NCI-H2196 (cell line): ENCODE measurements around the gene SYNPO2.
"Not testable (repeated sequence)": the region's sequence is repeated elsewhere in the genome, so short reads cannot be mapped to it uniquely, and the experiment has no call there.

Source experiments
- DNase-seq: peaks from one replicate; lab custom pipeline; 2025; ENCODE audit not compliant: unreplicated experiment; lab: John Stamatoyannopoulos, UW

Gene SYNPO2

DNA sequence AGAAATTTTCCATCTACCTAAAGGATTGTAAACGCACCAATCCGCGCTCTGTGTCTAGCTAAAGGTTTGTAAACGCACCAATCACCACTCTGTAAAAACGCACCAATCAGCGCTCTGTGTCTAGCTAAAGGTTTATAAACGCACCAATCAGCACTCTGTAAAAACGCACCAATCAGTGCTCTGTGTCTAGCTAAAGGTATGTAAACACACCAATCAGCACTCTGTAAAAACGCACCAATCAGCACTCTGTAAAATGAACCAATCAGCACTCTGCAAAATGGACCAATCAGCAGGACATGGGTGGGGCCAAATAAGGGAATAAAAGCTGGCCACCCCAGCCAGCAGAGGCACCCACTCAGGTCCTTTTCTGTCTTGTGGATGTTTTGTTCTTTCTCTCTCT, 10.1 kb upstream of the SYNPO2 start:
- not testable (repeated sequence) for DNase-seq

GRCh38 chr4:118879409-118879808, 9.2 kb upstream of the SYNPO2 start:
- DNase-seq = no peak

- DNase-seq = no peak
These were observed 7.0 kb upstream of the SYNPO2 start for GRCh38 chr4:118881512-118882146.

DNA sequence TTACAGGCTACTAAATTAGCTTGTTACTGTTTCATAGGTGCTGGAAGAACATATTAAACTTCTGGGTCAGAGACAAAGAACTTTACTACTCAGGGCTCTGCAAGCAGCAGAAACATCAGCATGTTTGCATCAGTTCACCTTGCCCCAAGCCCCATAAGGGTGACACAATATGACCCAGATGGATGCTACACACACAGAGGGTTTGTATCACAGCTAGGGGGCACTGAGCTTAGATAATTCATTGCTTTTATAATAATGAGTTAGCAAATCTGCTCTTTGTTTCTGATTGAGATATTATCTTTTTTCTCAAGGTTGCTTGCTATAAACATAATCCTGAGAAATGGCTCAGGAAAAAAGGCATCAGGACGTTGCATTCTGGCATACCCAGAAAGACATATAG, 4.8 kb upstream of the SYNPO2 start:
- no peak for DNase-seq

DNA sequence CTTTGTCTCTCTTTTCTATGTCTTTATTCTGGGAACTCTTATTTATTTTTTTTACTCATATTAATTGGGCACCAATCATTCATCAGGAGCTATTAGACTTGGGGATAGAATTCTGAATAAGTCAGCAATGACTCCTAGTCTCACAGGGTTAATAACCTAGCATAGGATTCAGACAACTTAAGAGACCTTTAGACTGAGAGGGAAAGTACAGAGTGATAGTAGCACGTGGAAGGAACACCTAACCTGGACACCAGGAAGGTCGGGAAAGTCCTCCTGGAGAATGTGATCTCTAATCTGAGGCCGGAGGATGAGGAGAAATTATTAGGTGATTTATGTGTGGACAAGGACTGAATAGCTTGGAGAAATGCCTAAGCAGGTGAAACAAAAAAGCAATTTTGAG, 3.9 kb upstream of the SYNPO2 start:
- DNase-seq = no peak

- DNase-seq = no peak
These were observed 648 bp downstream of the SYNPO2 start for GRCh38 chr4:118889312-118889691.

DNA sequence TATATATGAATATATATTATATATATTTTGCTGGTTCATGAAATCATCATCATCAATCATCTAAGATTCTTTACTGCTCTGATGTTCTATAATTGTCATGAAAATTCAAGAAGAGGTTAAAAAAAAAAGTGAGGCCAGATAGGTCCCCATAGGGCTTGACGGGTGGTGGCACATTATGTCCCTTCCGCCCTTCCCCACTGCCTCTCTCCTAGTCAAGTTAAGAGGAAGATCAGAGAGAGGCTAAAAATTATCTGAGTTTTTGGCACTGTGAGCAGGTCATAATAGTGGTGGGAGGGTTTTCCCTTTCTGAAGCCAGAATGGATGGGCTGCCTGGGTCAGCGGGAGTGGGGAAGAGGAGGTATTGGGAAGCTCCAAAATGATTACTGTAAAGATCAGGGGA, 5.4 kb downstream of the SYNPO2 start:
- DNase-seq = no peak

- DNase-seq = no peak
These were observed 9.6 kb downstream of the SYNPO2 start for GRCh38 chr4:118898221-118898620.

- DNase-seq = no peak
These were observed 10.1 kb downstream of the SYNPO2 start for GRCh38 chr4:118898684-118899138.

DNA sequence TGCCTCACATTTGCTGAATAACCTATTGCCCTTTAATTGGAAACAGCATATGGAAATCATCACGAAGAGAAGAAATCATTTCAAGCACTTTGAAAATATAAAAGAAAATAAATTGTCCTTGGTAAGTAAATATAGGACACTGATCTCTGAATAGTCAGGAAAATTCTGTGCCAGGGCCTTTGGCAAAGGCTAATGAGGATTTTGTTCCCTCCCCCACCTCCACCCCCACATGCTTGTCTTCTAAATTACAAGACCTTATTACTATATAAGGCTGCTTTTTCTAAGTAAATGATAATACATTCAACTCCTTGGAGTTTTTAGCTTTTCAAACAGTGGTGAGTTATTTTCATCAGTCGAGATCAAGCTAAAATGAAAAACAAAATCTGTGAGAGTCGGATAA, 15.8 kb downstream of the SYNPO2 start:
- DNase-seq = no peak

GRCh38 chr4:118904935-118905334, 16.3 kb downstream of the SYNPO2 start:
- no peak for DNase-seq

GRCh38 chr4:118905566-118905965, 16.9 kb downstream of the SYNPO2 start:
- DNase-seq = no peak

DNA sequence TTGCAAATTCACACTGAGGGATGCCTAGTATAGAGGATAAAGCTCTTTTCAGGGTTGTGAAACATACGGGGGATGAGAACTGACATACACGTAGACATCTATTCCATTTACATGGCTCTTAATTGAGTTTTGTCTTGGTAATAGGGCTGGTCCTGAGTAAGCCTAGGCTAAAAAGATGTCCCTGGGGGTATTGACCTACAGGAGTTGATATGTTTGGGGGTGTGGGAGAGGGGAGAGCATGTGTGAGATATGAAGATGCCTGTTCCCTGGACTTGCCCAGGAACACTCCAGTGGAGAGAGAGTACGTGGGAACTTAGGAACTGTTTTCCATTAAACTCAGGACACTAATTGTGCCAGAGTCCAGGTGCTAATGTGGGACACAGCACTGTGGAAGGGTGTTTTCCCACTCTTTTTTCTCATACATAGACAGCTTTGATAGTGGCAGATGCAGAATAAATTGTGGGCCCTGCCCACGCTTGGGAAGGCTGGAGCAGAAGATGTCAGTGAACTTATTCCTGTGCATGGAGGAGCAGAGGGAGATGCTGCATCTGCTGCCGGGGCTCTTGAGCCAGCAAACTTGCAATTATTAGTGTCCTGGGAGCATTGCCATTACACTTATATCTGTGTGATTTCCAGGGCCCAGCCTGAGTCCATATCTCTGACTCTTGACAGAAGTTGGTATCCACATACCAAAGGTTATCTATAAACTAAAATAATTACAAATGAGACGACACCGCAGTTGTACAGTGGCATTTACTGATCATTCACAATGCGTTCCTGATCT, 20.7 kb downstream of the SYNPO2 start:
- no peak for DNase-seq

GRCh38 chr4:118910221-118910620, 21.6 kb downstream of the SYNPO2 start:
- DNase-seq = no peak

- DNase-seq = no peak
These were observed 22.6 kb downstream of the SYNPO2 start for GRCh38 chr4:118911238-118911703.

DNA sequence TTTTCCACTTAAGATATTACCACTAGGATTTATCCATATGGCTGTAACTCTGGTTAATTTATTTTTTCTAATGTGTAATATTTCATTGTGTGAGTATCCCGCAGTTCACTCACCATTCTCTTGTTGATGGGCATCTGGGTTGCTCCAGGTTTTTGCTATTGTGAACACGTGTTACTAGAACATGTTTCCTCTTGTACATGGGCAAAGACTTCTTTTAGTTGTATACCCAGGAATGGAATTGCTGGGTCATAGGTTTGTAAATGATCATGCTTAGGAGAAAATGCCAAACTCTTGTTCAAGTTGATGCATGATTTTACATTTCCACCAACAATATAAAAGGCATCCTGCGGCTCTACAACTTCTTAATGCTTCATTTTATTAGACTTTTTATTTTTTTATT, 26.8 kb downstream of the SYNPO2 start:
- DNase-seq = no peak

DNA sequence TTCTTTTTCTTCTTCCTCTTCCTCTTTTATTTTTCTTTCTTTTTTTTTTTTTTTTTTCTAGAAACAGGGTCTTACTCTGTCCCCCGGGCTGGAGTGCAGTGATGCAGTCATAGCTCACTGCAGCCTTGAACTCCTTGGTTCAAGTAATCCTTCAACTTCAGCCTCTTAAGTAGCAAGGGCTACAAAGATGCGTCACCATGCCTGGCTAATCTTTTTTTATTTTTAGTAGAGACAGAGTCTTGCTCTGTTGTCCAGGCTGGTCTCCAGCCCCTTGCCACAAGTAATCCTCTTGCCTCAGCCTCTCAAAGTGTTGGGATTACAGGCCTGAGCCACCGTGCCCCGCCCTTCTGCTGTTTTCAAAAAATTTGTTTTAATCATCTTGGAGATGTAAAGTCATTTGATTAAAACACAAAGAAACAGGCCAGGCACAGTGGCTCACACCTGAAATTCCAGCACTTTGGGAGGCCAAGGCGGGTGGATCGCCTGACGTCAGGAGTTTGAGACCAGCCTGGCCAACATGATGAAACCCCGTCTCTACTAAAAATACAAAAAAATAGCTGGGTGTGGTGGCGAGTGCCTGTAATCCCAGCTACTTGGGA, 28.1 kb downstream of the SYNPO2 start:
- no peak for DNase-seq

DNA sequence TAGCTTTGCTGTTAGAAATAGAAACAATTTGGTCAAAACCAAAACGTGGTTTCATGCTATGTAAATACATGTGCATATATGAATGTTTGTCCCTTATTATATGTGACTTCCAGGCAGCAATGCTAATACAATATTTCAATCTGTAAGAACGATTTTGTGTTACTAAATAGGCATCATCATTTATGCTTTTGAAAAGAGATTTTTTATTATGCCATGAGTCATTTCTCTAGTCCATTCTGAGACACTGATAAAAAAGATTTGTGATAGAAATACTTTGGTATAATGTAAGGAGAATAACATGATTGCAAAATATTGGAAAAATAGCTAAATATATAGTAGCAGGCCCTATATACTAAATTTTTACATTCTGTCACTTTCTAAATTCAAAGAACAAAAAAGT, 28.9 kb downstream of the SYNPO2 start:
- no peak for DNase-seq

DNA sequence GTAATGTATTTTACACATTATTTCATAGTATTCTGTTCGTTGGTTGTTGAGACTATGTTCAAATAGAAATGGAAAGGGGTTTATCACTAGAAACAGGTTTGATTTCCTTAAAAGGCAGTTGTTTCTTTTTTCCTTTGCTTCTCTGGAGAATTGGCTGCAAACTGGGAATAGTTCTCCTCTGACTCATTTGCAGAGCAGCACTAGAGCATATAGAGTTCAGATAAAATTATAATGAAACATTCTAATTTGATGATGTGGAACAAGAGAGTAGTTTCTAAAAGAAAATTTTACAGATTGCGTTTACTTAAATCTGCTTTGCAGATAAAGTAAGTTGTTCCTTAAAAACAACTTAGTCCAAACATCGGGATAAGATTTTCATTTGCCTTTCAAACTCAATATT, 29.7 kb downstream of the SYNPO2 start:
- DNase-seq = no peak

DNA sequence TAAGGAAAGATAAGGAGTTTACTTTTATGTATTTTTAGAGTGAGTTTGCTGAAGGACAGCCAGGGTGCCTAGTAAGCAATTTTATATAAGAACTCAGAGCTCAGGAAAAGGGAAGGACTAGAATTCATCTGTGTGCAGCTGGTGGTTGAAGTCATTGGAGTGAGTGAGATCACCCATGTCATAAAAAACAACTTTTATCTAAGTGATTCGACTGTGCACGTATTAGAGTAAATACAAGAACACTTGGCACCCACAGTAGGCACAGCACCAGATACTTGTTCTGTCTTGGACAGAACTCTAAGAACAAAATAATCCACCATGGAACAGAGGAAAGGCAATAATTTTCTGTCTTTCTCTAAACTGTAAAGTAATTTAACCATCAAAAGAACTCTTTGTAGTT, 31.6 kb downstream of the SYNPO2 start:
- DNase-seq = no peak

DNA sequence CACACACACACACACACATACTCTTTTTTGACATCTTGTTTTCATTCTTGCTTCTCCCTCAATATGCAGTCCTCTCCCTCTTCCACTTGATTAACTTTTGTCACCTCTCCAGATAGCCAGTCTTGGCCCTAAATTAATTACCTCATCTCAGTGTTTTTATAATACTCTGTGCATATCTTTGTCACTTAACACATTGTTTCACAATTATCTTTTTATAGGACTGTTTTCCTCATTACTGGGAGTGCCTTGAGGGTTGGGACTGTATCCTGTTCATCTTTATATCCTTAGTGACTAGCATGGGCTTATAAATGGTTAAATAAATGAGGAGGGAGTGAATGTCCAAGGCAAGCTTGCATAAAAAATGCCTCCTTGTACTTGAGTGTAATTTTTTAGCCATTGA, 33.1 kb downstream of the SYNPO2 start:
- DNase-seq = no peak

GRCh38 chr4:118923891-118924290, 35.2 kb downstream of the SYNPO2 start:
- DNase-seq = no peak
